HG03175 (cell line): ENCODE measurements around the gene MAP3K20.

Experiments
- ATAC-seq: cut with Tn5 transposase; IDR thresholded peaks from one replicate; pipeline ENCODE4 v1.9.1; 2021; ENCODE audit warnings: mild to moderate bottlenecking, moderate library complexity; ENCODE audit not compliant: unreplicated experiment

MAP3K20 gene

GRCh38 chr2:173221937-173222594 is 146.4 kb downstream of the MAP3K20 start:
- peak; percentile 55 for ATAC-seq

DNA sequence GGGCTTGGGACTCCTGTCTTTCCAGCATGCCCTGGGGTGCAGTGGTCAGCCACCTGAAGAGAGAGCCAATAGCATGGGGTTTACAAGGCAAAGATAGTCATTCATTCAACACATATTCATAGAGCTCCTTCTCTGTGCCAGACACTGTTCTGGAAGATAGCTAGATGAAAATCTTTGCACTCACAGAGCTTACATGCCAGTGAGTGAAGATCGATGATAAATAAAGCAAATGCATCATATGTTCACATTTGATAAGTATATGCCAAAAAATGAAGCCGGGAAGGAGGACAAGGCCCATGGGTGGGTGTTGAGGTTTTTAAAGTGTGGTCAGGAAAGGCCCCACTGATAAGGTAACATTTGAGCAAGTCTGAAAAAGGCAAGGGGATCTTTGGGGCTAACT is 148.2 kb downstream of the MAP3K20 start:
- no peak for ATAC-seq

GRCh38 chr2:173226899-173227698 is 151.5 kb downstream of the MAP3K20 start:
- no peak for ATAC-seq

GRCh38 chr2:173229086-173229485 is 153.4 kb downstream of the MAP3K20 start:
- no peak for ATAC-seq

- ATAC-seq: no peak
Measured at GRCh38 chr2:173230181-173230580, 154.5 kb downstream of the MAP3K20 start.

GRCh38 chr2:173231042-173231441 is 155.4 kb downstream of the MAP3K20 start:
- ATAC-seq: no peak

DNA sequence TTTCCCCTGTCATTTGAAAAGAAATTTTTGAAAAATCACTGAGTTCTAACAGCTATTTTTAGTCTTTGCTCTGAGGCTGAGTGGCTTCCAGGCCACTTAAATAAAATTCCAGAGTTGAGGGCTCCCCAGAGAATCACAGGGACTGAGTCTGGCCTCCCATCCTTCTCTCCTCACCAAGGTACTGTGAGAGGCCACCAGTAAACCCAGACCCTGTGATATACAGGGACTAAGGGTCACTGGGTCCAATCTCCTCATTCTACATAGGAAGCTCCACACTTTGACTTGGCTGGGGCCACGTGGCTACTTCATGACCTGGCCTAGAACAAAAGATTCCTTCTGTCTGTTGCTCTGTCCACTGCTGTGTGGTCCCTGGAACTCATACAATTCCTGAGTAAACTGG is 155.8 kb downstream of the MAP3K20 start:
- no peak for ATAC-seq

- ATAC-seq: no peak
Measured at GRCh38 chr2:173232956-173233744, 157.5 kb downstream of the MAP3K20 start.

- ATAC-seq: no peak
Measured at GRCh38 chr2:173235947-173236803, 160.5 kb downstream of the MAP3K20 start.

GRCh38 chr2:173238385-173238784 is 162.7 kb downstream of the MAP3K20 start:
- ATAC-seq: no peak

DNA sequence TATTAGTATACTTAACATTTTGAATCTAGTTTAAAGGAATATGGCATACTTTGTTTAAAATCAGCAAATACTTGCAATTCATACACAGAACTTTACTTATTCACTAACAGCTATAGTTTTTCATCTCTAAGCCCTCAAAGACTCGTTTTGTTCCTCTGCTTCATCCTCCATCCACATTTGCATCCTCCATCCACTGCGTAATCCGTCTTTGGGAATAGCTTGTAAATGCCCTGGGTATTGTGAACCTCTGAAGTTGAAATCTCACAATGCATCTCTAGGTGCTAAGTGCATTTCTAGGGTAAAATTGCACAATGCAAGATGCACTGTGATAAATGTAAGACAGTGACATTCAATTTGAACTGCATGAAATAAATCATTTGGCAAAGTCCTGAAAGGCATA is 163.2 kb downstream of the MAP3K20 start:
- ATAC-seq: no peak

DNA sequence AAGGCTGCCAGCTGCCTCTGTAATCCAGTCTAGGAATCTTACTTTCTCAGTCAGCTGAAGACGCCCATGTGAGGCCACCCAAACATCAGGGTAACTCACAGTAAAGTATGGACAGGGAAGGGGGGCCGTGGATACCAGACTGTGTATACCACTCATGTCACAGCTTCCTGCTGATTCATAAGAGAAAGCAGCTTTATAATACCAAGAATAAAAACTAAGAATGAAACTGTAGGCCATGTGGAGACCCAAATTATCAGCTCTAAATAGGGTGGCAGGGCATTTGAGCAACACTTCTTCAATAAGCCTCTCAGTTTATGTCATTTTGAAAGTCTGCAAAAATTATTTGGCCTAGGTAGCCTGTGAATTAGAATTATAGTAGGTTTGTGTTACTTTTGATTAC is 164.0 kb downstream of the MAP3K20 start:
- ATAC-seq: peak; percentile 98

DNA sequence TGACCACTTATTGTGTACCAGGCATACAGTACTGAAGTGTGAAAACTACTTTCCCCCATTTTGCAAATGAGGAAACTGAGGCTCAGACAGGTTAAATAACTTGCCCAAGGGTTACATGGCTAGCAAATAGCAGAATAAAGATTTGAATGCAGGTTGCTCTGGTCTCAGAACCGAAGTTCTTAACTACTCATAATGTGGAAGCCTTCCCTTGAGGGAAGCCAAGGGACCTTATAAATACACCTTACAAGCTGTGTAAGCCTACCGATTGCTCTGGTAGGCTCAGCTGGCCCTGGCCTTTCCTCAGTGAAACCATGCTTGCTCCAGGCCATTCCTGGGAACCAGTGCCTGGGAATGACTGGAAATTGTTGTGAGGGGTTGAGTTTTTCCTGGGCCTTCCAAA is 164.4 kb downstream of the MAP3K20 start:
- peak; percentile 8 for ATAC-seq

DNA sequence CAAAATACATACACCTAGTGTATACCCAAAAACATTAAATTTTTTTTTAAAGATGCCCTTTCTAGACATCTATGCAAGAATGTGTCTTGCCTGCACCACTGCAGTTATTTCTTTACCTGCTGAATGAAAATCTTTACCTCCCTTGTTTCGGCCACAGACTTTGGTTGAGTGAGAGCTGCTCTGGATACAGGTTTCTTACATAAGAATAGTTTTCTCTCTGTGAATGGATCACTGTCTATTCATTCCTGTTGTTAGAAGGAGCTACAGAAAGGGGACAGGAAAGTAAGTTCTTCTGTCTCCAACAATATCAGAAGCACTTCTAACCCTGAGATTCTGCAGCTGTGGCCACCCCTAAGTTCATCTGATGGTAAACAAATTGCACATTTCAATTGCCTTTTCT is 166.0 kb downstream of the MAP3K20 start:
- ATAC-seq: no peak

DNA sequence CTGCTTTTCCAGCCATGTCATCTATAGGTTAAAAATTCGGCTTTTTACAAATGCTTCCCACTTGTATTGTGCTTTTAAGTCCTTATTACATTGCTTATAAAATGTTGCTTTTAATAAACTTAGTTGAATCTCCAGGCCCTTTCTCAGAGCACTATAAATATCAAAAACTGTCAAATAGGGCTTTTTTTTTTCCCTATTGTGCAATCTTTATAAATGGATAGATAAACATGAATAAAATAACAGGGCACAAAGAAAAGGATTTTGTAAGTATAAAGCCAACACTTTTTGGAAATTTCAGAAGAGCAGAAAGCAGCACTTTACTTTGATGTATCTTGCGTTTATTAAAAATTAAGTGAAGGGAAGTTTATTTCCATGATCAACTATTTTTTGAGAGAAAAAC is 171.5 kb downstream of the MAP3K20 start:
- ATAC-seq: no peak

- no peak for ATAC-seq
Measured at GRCh38 chr2:173248381-173248780, 172.7 kb downstream of the MAP3K20 start.

- ATAC-seq: no peak
Measured at GRCh38 chr2:173249661-173250641, 174.3 kb downstream of the MAP3K20 start.

DNA sequence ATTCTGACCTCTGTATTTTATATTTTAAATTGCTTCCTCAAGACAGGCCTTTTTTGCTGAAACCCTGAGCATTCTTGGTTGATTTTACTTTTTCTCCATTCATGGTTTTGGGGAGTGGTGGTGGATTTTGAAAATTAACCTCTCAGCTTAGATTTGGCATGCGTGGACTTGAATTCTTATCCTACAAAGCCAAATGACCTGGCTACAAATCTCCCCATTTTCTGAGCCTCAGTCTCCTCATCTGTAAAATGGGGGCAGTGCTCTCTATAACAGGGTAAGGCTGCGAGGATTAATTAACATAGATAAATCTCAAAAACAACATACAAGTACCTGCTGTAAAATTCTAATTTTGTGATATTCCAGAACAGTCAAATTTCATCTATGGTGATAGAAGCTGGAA is 175.6 kb downstream of the MAP3K20 start:
- ATAC-seq: no peak

DNA sequence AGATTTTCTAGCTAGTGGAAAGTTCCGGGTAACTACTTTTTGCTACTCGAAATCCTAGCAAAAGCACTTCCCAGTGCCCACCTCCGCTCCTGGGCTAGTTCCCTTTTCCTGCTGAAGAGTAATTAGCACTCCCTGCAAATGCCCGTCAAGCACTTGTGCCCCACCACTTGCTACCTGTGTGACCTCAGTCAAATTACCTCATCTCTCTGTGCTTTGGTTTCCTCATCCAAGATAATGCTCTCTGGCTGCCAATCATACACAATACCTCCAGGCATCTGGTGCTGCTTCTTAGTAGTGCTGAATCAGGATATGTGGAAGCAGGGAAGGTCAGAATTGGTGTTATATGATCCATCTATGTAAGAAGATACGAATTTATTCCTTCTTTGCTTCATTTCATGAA is 176.9 kb downstream of the MAP3K20 start:
- no peak for ATAC-seq

- no peak for ATAC-seq
Measured at GRCh38 chr2:173254659-173255058, 179.0 kb downstream of the MAP3K20 start.
